Stimulated activated CD4-positive, alpha-beta T cell treated with anti-CD3 and anti-CD28 coated beads, Interleukin-2, amount 100 ng/mL, for 4 hours (primary cell): ENCODE results near the gene GFY.

Experiments
- DNase-seq: peaks from one replicate; pipeline ENCODE4 v3.0.0-alpha.2; 2020; ENCODE audit warnings: low read depth

The GFY gene

GRCh38 chr19:49408816-49409440 is 16.3 kb upstream of the GFY start:
- DNase-seq, result no peak

- DNase-seq, result no peak
Observed at GRCh38 chr19:49409441-49410029, 15.7 kb upstream of the GFY start.

- DNase-seq, result no peak
Observed at GRCh38 chr19:49411681-49412326, 13.4 kb upstream of the GFY start.

GRCh38 chr19:49413348-49413747 is 11.8 kb upstream of the GFY start:
- no peak for DNase-seq

- no peak for DNase-seq
Observed at GRCh38 chr19:49414256-49414655, 10.9 kb upstream of the GFY start.

GRCh38 chr19:49415102-49415809 is 9.9 kb upstream of the GFY start:
- no peak for DNase-seq

- no peak for DNase-seq
Observed at GRCh38 chr19:49415810-49416200, 9.4 kb upstream of the GFY start.

GRCh38 chr19:49417088-49417487 is 8.1 kb upstream of the GFY start:
- no peak for DNase-seq

GRCh38 chr19:49418511-49418910 is 6.7 kb upstream of the GFY start:
- DNase-seq, result no peak

GRCh38 chr19:49419173-49419572 is 6.0 kb upstream of the GFY start:
- no peak for DNase-seq

GRCh38 chr19:49420227-49420626 is 5.0 kb upstream of the GFY start:
- no peak for DNase-seq

GRCh38 chr19:49421039-49421877 is 3.9 kb upstream of the GFY start:
- no peak for DNase-seq

GRCh38 chr19:49421878-49422202 is 3.3 kb upstream of the GFY start:
- DNase-seq, result no peak

GRCh38 chr19:49422407-49423070 is 2.6 kb upstream of the GFY start:
- DNase-seq, result no peak

- no peak for DNase-seq
Observed at GRCh38 chr19:49423071-49423984, 1.9 kb upstream of the GFY start, which contains the start of gene PTH2. Gene PTH2 (minus strand): TSS chr19:49423441. CDS start chr19:49423339, 102 bp downstream.

GRCh38 chr19:49423985-49424303 is 1.2 kb upstream of the GFY start:
- no peak for DNase-seq

- no peak for DNase-seq
Observed at GRCh38 chr19:49425922-49426592, 869 bp downstream of the GFY start.

- DNase-seq, result no peak
Observed at GRCh38 chr19:49427339-49427738, 2.2 kb downstream of the GFY start.

- DNase-seq, result no peak
Observed at GRCh38 chr19:49427855-49428546, 2.8 kb downstream of the GFY start.
